GM21737 (cell line): Measurements from ENCODE around the gene HOXB6.

Experiments
- ATAC-seq: cut with Tn5 transposase; IDR thresholded peaks from one replicate; pipeline ENCODE4 v1.9.1; 2021; ENCODE audit warnings: mild to moderate bottlenecking, moderate library complexity; ENCODE audit not compliant: unreplicated experiment

The HOXB6 gene

DNA sequence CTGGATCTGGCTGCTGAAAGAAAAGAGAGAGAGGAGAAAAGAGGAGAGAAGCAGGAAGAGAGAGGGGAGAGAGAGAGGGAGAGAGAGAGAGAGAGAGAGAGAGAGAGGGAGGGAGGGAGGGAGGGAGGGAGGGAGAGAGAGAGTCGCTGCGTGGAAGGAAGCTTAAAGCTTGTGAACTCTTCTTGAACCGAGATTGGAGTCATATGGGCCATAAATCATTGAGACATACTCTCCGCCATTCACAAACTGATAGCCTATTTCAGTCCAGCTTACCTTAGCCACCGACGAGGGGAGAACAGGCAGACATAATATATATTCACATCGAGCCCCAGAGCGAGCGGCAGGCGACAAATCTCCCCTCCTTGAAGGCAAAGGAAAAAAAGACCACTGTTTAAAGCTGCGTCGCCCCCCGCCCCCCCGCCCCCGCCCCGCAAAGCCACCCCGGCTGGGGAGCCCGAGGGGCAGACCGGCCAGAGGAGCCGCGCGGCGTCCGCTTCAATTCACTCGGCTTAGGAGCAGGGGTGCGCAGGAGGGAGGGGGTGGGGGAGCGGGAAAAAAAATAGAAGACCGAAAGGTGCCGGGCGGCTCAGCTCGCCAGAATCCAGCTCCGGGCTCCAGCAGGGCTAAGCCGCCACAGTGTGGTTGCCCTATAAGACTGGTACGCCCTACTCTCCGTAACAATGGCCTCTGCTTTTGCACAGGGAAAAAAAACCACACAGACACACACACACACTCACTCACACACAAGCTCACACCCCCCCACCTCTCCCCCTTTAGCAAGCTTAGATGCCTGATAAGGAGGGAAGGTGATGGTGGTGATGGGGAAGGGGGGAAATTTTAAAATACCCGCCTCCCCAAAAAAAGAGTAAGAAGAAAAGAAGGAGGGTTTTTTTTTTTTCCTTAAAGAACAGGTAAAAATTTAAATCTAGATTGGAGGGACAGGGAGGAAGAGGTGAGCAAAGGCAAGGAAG, 49.2 kb downstream of the HOXB6 start:
- no peak for ATAC-seq

DNA sequence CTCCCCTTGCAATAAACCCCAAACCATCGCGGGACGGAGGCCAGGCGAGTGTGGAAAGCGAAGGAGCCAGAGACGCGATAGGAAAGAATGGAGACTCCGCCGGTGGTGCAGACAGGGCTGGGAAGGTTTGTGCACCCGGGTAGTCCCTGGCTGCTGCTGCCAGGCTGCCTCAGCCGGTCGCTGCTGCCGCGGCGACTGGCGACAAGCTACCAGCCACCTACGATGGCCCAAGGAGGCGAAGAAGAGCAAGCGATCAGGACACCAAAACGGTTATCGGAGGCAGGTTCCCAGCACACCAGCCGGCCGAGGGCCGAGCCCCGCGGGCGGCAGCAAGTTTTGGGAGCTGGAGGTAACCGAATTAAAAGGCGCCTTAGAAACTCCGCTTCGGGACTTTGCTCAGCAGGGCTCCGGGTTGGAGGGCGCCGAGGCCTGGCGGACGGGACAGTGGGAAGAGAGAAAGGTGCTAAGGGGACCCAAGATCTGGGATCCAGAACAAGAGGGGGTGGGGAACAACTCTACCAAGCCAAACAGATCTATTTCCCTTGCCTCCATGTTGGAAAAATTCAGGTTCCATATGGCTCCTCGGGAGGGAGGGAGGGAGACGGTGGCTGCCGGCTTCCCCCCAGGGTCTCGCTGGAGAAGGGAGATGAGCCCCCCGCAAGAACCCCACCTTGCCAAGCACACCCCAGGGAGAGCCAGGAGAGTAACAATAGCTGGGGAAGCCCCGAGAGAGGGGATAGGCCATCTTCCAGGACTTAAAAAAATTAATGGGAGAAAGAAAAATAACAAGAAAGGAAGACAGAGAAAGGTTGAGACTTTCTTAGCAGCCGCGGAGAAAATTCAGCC, 50.2 kb downstream of the HOXB6 start:
- no peak for ATAC-seq

DNA sequence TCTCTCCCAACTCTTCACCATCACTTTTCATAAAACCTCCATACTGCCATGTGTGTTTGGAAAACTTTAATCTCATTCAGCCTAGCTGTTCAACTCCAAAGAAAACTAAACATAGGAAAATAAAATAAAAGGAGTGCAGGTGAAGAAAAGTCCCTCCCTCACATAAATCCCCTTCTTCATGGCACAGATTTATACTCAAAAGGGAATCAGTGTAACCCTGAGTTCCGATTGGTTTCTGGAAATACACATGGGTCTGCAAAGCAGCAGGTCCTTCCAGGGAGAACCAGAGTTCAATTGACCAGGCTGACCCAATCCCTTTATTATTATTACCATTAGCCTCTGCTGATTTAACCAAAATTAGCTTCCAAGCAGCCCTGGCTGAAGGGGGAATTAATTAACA, 51.0 kb downstream of the HOXB6 start:
- ATAC-seq = no peak

DNA sequence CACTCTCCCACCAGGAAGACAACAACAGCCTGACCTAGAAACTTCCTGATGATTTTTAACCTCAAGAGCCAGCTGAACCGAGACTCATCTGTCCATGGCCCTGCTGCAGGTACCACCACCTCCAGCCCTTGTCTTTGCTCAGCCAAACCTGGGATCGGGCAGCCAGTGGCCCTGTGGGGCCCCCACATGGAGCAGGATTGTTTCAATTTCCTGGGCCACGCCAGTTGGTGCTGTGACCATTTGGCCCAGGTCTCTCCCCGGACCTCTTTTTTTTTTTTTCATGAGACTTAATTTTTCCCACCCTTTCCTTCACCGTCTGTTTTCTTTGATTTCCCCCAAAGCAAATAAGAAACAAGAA, 51.6 kb downstream of the HOXB6 start:
- ATAC-seq = no peak

- no peak for ATAC-seq
Observed at GRCh38 chr17:48552466-48553189, 52.2 kb downstream of the HOXB6 start.

GRCh38 chr17:48551596-48552465, 53.0 kb downstream of the HOXB6 start:
- no peak for ATAC-seq

- no peak for ATAC-seq
Observed at GRCh38 chr17:48551214-48551555, 53.6 kb downstream of the HOXB6 start.

- ATAC-seq = no peak
Observed at GRCh38 chr17:48550502-48551213, 54.1 kb downstream of the HOXB6 start.

DNA sequence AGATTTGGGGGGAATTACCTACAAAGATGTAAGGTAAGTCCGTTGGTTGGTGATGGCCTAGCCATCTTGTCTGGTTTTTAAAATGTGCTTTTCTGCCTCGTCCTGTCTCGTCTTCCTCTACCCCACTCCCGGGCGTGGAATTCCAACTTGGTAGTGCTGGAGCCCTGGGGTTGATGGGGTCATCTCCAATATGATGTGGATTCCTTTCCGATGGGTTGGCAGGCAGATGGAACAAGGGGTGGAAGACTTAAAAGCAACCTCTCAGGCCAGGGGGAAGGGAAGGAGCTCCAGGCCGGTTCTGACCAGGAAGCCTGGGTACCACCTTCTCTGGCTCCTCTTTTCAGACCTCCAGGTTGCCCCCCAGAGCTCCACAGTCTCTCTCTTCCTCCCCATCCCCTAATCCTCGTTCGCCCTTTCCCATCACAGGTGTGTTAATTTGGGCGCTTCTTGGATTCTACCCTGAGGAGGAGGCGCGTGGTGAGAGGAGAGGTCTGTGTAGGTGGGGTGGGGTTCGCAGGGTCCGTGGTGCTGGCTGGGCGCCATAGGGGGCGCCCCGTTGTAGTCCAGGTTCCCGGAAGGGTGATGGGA, 54.8 kb downstream of the HOXB6 start:
- ATAC-seq = no peak

DNA sequence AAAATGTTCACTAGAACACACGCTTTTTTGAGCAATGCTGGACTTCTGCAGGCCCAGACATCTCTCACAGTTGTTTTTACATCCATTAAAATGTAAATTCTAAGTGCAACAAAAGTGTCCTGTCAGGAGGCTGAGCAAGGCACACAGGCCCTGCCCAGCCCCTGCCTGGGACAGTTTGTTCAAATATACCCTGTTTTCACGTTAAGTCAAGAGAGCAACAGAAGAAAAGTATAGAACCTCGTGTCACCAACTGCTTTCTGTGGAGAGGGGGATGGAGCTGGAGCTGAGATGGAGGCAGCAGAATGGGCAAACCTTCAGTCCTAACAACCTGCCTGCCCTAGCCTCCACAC, 55.5 kb downstream of the HOXB6 start:
- ATAC-seq = no peak

GRCh38 chr17:48548523-48549280, 56.1 kb downstream of the HOXB6 start:
- ATAC-seq = no peak

- ATAC-seq = no peak
Observed at GRCh38 chr17:48547808-48548522, 56.8 kb downstream of the HOXB6 start.

GRCh38 chr17:48546924-48547807, 57.6 kb downstream of the HOXB6 start:
- no peak for ATAC-seq

- no peak for ATAC-seq
Observed at GRCh38 chr17:48546137-48546923, 58.5 kb downstream of the HOXB6 start.
